ENCODE results near the gene HPS5. TPM values are rescaled to one million over a fixed set of nuclear protein-coding genes. Genes with fewer than 3 reads are reported as not detected.

The HPS5 gene
- total RNA-seq, 1 experiment from 2014 or later, result 15.4 TPM

DNA sequence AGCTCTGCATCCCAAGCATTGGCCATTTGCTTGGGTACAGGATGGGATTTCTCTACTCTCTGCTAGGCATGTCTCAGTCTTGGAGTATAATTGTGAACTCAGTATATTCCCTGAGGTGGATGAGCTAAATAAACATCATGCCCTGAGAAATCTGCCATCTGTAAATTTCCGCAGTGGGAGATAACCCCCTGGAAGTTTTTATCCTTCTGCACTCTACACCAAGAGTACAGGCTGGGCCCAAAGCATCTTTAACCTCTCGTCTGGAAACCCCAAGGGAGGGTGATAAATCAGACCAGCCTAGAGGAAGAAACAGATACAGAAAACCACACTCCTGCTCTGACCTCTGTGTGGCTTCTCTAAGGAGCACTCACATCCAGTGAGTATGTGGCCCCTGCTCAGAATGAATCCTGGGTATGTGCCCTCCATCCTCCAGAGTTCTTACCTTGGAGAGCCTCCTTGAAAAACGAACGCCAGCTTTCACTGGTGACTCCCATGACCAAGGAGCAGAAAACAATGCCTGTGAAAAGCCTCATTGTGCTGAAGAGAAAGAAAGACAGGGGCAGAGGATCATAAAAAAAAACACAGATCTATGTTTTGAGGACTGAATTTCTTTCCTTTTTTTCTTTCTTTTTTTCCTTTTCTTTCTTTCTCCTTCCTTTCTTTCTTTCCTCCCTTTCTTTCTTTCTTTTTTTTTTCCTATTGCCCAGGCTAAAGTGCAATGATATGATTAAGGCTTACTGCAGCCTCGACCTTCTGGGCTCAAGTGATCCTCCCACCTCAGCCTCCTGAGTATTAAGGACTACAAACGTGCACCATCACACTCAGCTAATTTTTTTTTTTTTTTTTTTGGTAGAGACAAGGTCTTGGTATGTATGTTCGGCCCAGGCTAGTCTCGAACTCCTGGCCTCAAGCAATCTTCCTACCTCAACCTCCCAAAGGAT is 86.3 kb downstream of the HPS5 start:
- Mint-ChIP-seq H3K36me3 (ENCODE audit: insufficient read depth in 1 of 3, low read depth in 3 of 3) (no peaks in the 10 kb centered on the region), H3K4me3 (no peak overlapping the region), H3K4me1 (no peaks in the 10 kb centered on the region), H3K27me3 (ENCODE audit: low read depth) (peaks cover 14% of the 10 kb centered on the region), H3K9me3 (no peaks in the 10 kb centered on the region), H3K27ac (no peak overlapping the region)
- Histone ChIP-seq H3K27me3 (ENCODE audit: insufficient read depth, low read length) (no peaks in the 10 kb centered on the region), H3K14ac (ENCODE audit: insufficient read depth, low read length) (no peak overlapping the region), H2AK5ac (ENCODE audit: insufficient read length, low read length) (no peak overlapping the region), H3K23ac (ENCODE audit: insufficient read length, low read depth, low read length) (no peak overlapping the region), H3K18ac (ENCODE audit: insufficient read length, low read depth, low read length) (no peak overlapping the region), H4K5ac (ENCODE audit: insufficient read length, low read depth, low read length) (no peak overlapping the region), H3K9me3 (ENCODE audit: control insufficient read depth, low read depth, low read length) (no peaks in the 10 kb centered on the region), H3K27ac (ENCODE audit: insufficient read length, low read depth, low read length) (no peak overlapping the region), H2BK12ac (ENCODE audit: insufficient read length, low read depth, low read length) (no peak overlapping the region), H2BK15ac (ENCODE audit: low read depth, low read length) (no peak overlapping the region), H3K4me1 (ENCODE audit: insufficient read depth, low read length) (no peaks in the 10 kb centered on the region), H2BK120ac (ENCODE audit: low read depth, low read length, poor library complexity, severe bottlenecking) (no peak overlapping the region), H4K8ac (replicated peaks; ENCODE audit: insufficient read length, low read depth, low read length) (no peak overlapping the region), H4K20me1 (ENCODE audit: control insufficient read depth, insufficient read depth, insufficient read length) (no peaks in the 10 kb centered on the region), H3T11ph (ENCODE audit: low read length) (no peak overlapping the region), H3K56ac (ENCODE audit: insufficient read length, low read depth, low read length) (no peak overlapping the region), H2BK20ac (ENCODE audit: low read depth, low read length, poor library complexity, severe bottlenecking) (no peak overlapping the region), H2AFZ (ENCODE audit: low read length) (peak overlapping the region; percentile 37), H3K79me2 (ENCODE audit: insufficient read depth, low read length) (no peaks in the 10 kb centered on the region), H3K79me1 (ENCODE audit: insufficient read depth, low read depth, low read length, poor library complexity, severe bottlenecking) (no peaks in the 10 kb centered on the region), H3K4ac (ENCODE audit: low read depth, low read length) (no peak overlapping the region), H3K4me2 (ENCODE audit: insufficient read depth, insufficient read length, low read length) (no peak overlapping the region), H3K9ac (ENCODE audit: extremely low read depth, insufficient read length, low read length) (no peak overlapping the region), H2BK5ac (ENCODE audit: insufficient read length, low read length) (no peak overlapping the region), H4K91ac (ENCODE audit: insufficient read length, low read depth, low read length) (no peak overlapping the region), H3K23me2 (ENCODE audit: insufficient read length, low read depth, low read length, poor library complexity, severe bottlenecking) (no peaks in the 10 kb centered on the region)
- no peak for TF ChIP-seq CTCF (conservative IDR thresholded peaks at IDR 0.05)
- no CpG with 5 or more reads among the region's 8 CpGs for WGBS (ENCODE audit: extremely low coverage, insufficient read length, low lambda C conversion rate)
- DNase-seq, result no peak

Data from H9 (cell line).